Activated CD8-positive, alpha-beta T cell treated with anti-CD3 and anti-CD28 coated beads for 36 hours (primary cell): ENCODE measurements around the gene ABCC2. TPM values are rescaled to one million over a fixed set of nuclear protein-coding genes. Genes with fewer than 3 reads are reported as not detected.

ENCODE experiments used
- ATAC-seq: fragments of 200-7000 bp; cut with Tn5 transposase; one replicate; pipeline ENCODE4 v1.10.0; 2021; ENCODE audit warnings: mild to moderate bottlenecking, moderate library complexity
- CTCF ChIA-PET: fragments of 350-600 bp; sonication (Branson Sonifier 250); formaldehyde crosslinking; loops from one replicate; lab custom pipeline; 2021; ENCODE audit warnings: antibody characterized with exemption; lab: Charles Lee
- POLR2A ChIA-PET: fragments of 350-600 bp; sonication (Branson Sonifier 250); formaldehyde crosslinking; loops from one replicate; lab custom pipeline; 2021; ENCODE audit warnings: antibody characterized with exemption; lab: Charles Lee
- DNase-seq: peaks from one replicate; pipeline ENCODE4 v3.0.0-alpha.2; 2020
- H3K27ac Mint-ChIP-seq: one replicate; pipeline ENCODE4 v1.8.0; 2021; ENCODE audit warnings: mild to moderate bottlenecking, mixed read lengths
- H3K27me3 Mint-ChIP-seq: one replicate; pipeline ENCODE4 v1.8.0; 2021; ENCODE audit warnings: mixed read lengths
- H3K36me3 Mint-ChIP-seq: one replicate; pipeline ENCODE4 v1.8.0; 2021; ENCODE audit warnings: low read depth, mixed read lengths
- H3K4me1 Mint-ChIP-seq: one replicate; pipeline ENCODE4 v1.8.0; 2021; ENCODE audit warnings: low read depth, mixed read lengths
- H3K4me3 Mint-ChIP-seq: one replicate; pipeline ENCODE4 v1.8.0; 2021; ENCODE audit warnings: mild to moderate bottlenecking, moderate library complexity, mixed read lengths
- H3K9me3 Mint-ChIP-seq: one replicate; pipeline ENCODE4 v1.8.0; 2021; ENCODE audit warnings: mixed read lengths
- intact Hi-C: fragments of 100-400 bp; cut with micrococcal nuclease; formaldehyde crosslinking; loops from one replicate; pipeline ENCODE4 v1.10.0; 2022
- total RNA-seq, 2 experiments: library from RNA; stranded (reverse); gene quantifications; one replicate each; pipeline ENCODE4 v1.2.3, GENCODE V29; 2021
- TF ChIP-seq, protein P1 (sequence below): fragments of 200-600 bp; IDR thresholded peaks from one replicate; pipeline ENCODE4 v1.8.0; 2022; ENCODE audit warnings: antibody characterized with exemption, mild to moderate bottlenecking

ABCC2 gene
- total RNA-seq, 2 experiments from 2014 or later: 0.87 to 1.0 TPM

DNA sequence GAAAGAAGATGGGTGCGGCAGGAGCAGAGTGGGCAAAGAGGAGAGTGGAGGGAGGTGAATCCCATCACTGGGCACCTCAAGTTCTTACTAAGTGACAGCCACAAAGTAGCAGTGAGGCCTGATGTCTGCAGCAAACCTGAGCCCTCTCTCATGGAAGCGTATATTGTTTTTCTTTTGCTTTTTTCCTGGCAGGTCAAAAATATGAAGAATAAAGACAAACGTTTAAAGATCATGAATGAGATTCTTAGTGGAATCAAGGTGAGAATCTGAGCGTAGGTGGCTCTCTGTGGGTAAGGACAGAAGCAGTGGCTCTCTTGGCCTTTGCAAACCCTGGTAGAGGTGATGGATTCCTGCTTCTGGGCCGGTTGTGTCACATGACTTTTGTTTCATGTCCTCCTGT is 22.8 kb downstream of the ABCC2 start:
- TF ChIP-seq, protein P1, sequence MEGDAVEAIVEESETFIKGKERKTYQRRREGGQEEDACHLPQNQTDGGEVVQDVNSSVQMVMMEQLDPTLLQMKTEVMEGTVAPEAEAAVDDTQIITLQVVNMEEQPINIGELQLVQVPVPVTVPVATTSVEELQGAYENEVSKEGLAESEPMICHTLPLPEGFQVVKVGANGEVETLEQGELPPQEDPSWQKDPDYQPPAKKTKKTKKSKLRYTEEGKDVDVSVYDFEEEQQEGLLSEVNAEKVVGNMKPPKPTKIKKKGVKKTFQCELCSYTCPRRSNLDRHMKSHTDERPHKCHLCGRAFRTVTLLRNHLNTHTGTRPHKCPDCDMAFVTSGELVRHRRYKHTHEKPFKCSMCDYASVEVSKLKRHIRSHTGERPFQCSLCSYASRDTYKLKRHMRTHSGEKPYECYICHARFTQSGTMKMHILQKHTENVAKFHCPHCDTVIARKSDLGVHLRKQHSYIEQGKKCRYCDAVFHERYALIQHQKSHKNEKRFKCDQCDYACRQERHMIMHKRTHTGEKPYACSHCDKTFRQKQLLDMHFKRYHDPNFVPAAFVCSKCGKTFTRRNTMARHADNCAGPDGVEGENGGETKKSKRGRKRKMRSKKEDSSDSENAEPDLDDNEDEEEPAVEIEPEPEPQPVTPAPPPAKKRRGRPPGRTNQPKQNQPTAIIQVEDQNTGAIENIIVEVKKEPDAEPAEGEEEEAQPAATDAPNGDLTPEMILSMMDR: no peak
- CTCF ChIA-PET: no interaction called here
- Mint-ChIP-seq H3K4me3 (no peak overlapping the region), H3K27ac (no peak overlapping the region), H3K9me3 (no peaks in the 10 kb centered on the region), H3K27me3 (no peaks in the 10 kb centered on the region), H3K4me1 (no peaks in the 10 kb centered on the region), H3K36me3 (no peaks in the 10 kb centered on the region)
- DNase-seq (no peak), ATAC-seq (no peak)
- intact Hi-C loops: no loop called here
- POLR2A ChIA-PET: no interaction called here

DNA sequence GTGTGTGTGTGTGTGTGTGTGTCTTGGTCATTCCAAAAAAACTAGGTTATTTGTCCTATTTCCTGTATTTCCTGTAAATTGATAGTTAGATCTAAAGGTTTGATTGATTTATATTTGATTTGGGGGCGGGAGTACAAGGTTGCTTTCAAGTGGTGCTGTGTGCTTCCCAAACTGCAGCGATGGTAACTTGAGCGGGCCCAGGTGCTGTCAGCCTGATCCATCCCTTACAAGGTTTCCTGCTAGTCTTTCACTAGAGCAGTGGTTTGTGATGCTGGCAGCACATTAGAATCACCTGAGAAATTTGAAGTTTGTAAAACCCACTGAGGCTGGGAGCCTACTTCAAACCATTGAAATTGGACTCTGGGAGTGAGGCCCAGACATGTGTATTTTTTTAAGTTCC is 23.7 kb downstream of the ABCC2 start:
- POLR2A ChIA-PET: no interaction called here
- DNase-seq (no peak), ATAC-seq (no peak)
- Mint-ChIP-seq H3K36me3 (no peaks in the 10 kb centered on the region), H3K9me3 (no peaks in the 10 kb centered on the region), H3K4me1 (no peaks in the 10 kb centered on the region), H3K27me3 (no peaks in the 10 kb centered on the region), H3K4me3 (no peak overlapping the region), H3K27ac (no peak overlapping the region)
- intact Hi-C loops: no loop called here
- TF ChIP-seq, protein P1: no peak
- CTCF ChIA-PET: interaction anchor here (0.6 to 1.0 kb wide), 2 partner anchors 40 to 434 kb away, joined by 3 read pairs; no protein-coding TSS in a partner anchor

DNA sequence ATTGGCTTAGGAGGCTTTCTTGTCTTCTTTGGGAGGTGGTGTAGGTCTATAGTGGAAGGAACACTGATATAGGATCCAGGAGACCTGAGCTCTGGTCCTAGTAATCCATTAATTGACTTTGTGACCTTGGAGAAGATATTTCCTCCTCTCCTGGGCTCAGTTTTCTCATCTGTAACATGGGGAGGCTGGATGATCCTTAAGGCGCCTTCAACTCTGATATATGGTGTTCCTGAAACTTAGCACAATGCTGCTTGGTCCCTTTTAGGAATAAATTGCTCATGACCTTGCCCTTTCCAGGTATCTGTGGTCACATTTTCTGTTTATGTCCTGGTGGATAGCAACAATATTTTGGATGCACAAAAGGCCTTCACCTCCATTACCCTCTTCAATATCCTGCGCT is 25.3 kb downstream of the ABCC2 start:
- Mint-ChIP-seq H3K36me3 (no peaks in the 10 kb centered on the region), H3K27me3 (no peaks in the 10 kb centered on the region), H3K9me3 (no peaks in the 10 kb centered on the region), H3K4me1 (no peaks in the 10 kb centered on the region), H3K27ac (no peak overlapping the region), H3K4me3 (no peak overlapping the region)
- TF ChIP-seq, protein P1: no peak
- ChIA-PET POLR2A (interaction anchor here (1.0 kb wide), 1 partner anchor 11 kb away, joined by 3 read pairs; no protein-coding TSS in a partner anchor), CTCF (no interaction called here)
- intact Hi-C loops: no loop called here
- DNase-seq (no peak), ATAC-seq (no peak)

DNA sequence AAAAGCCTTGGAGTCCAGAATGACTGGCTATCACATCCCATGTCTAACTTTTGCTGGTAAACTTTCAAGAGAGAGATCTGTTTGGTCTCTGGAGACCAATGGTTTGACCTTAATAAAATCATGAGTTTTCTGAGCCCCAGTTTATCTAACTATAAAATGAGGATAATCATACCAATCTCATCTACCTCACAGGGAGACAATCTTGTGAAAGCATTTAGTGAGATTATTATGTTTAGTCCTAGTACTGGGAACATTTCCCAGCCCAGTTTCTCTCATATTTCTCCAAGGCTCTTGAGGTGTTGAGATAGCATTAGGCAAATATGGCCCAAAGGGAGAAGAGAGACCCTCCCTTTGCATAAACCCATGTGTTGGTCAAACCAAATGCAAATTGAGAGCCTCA is 25.8 kb downstream of the ABCC2 start:
- intact Hi-C loops: no loop called here
- ChIA-PET POLR2A (no interaction called here), CTCF (no interaction called here)
- H3K4me3 Mint-ChIP-seq: no peak overlapping the region
- TF ChIP-seq, protein P1: no peak
- no peak for DNase-seq
- no peak overlapping the region for H3K27ac Mint-ChIP-seq
- no peaks in the 10 kb centered on the region for H3K36me3 Mint-ChIP-seq
- no peaks in the 10 kb centered on the region for H3K4me1 Mint-ChIP-seq
- no peak for ATAC-seq
- H3K9me3 Mint-ChIP-seq: no peaks in the 10 kb centered on the region
- H3K27me3 Mint-ChIP-seq: no peaks in the 10 kb centered on the region

DNA sequence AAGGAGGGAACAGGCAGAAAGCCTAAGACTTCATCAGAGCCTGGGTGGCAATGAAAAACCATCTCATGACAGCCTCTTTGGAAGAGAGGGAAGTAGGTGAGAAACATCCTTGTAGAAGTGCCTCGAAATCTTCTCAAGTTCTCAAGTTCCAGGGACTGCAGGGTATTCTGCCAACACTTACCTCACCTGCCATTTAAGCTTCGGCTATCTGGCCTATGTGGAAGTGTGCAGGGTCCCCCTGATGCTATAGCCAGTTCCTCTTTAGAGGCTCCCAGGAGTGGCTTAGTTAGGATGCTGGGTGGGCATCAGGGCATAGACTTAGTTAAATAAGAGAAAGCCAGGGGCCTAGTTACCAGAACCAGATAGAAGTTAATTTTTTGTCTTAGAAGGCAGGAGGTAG is 27.0 kb downstream of the ABCC2 start:
- POLR2A ChIA-PET: interaction anchor here (1.1 kb wide), 1 partner anchor 10 kb away, joined by 3 read pairs; no protein-coding TSS in a partner anchor
- Mint-ChIP-seq H3K27ac (no peak overlapping the region), H3K4me3 (no peak overlapping the region), H3K4me1 (no peaks in the 10 kb centered on the region), H3K27me3 (no peaks in the 10 kb centered on the region), H3K9me3 (no peaks in the 10 kb centered on the region), H3K36me3 (no peaks in the 10 kb centered on the region)
- CTCF ChIA-PET: interaction anchor here (1.1 kb wide), 1 partner anchor 36 kb away, joined by 3 read pairs; no protein-coding TSS in a partner anchor
- DNase-seq (no peak), ATAC-seq (no peak)
- intact Hi-C loops: no loop called here
- TF ChIP-seq, protein P1: no peak
